Right hindlimb (tissue), 1 donor: ENCODE results near the gene SORL1.
"Not testable (repeated sequence)": the region's sequence is repeated elsewhere in the genome, so short reads cannot be mapped to it uniquely, and the experiment has no call there.

ENCODE experiments used
- DNase-seq: peaks from one replicate; pipeline ENCODE4 v3.0.0-alpha.2; 2018

Gene SORL1

DNA sequence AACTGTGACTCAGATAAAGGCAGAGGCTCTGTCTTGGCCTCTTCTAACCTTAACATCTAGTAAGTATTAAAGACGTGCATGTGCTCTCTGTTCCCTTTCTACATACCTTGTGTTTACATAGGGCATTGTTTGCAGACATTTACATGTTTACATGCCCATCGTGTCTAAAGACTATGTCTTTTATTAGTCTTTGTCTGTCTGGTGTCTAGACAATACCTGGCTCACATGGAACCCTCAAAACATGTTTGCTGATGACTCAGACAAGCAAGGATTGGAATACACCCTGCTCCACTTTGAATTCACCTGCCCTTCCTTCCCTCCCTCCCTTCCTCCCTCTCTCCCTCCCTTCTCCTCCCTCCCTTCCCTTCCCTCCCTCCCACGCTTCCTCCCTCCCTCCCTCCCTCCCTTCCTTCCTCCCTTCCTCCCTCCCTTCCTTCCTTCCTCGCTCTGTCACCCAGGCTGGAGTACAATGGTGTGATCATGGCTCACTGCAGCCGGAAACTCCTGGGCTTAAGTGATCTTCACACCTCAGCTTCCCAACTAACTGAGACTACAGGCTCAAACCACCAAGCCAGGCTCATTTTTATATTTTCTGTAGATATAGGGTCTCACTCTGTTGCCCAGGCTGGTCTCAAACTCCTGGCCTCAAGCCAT, 24.4 kb downstream of the SORL1 start:
- DNase-seq, result no peak

DNA sequence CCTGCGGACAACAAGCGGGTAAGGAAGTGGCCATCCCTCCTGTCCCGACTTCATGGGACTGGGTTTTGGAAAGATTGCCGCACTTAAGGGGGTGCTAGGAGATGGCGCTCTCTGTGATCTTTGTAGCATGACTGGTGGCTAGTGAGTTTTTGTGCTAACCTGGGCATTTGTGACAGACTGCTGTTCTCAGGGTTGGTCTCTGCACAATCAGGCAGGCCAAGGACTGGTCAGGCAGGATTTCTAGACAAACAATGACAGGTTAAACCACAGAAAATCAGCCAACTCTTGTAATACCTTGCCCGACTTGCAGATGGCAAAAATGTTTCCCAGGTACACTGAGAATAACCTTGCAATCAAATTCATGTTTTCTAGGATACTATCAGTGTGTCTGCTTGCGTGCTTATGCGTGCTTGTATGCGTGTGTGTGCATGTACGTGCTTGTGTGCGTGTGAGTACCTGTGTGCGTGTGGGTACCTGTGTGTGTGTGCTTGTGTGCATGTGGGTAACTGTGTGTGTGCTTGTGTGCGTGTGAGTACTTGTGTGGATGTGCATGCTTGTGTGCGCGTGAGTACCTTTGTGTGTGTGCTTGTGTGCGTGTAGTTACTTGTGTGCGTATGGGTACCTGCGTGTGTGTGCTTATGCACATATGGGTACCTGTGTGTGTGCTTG, 26.2 kb downstream of the SORL1 start:
- DNase-seq, result no peak

DNA sequence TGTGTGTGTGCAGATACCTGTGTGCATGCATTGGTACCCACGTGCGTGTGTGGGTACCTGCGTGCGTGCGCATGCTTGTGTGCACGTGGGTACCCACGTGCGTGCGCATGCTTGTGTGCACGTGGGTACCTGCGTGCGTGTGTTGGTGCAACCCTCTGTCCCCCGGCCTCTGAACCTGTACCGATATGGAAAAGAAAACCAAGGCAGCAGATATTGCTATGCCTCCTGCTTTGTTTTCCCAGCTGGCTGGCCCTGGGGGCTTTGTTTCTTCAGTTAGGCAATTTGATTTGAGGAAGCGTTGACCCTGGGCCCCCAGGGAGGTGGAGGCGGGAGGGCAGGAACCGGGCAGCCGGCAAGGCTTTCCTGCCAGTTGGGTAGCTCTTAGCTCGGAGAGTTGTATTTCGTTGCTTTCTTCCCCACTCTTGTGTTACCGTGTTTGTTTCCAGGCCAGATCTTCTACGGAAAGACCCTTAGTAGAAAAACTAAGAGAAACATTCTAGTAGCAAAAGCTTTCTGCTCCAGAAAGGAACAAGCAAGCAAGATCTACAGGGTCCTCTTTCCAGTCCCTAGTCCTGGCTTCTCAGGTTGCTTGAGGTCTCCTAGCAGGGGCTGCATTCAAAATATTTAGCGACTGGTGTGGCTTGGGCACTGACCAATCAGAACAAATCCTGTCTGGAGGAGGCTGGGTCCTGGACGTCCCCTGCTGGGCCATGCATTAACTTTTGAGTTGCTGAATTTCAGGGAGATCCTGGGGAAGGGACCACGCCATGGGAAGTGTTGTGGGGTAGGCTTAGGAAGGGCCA, 27.0 kb downstream of the SORL1 start:
- peak; percentile 28 for DNase-seq

DNA sequence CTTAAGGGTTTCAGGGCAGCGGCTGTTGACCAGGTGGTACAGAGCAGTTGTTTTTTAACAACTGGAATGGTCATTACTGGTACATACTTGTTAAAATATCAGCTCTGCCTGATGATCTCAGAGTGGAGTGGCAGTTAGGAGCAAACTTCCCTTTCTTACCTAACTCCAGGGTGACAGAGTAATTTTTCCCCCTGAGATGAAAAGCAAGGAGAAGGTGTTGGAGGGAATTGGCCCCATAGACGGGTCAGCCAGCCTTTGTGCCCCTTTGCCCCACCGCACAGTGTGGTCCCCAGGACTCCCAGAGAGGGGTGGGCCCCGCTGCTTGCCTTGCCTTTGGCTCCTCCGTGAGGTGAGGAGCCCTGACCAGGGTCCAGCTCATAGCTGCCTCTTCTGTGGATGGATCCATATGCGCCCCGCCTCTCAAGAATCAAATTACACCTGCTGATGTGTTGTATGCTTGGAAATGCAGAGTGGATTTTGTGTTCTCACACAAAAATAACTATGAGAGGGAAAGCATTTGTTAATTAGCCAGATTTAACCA, 27.7 kb downstream of the SORL1 start:
- DNase-seq, result no peak

DNA sequence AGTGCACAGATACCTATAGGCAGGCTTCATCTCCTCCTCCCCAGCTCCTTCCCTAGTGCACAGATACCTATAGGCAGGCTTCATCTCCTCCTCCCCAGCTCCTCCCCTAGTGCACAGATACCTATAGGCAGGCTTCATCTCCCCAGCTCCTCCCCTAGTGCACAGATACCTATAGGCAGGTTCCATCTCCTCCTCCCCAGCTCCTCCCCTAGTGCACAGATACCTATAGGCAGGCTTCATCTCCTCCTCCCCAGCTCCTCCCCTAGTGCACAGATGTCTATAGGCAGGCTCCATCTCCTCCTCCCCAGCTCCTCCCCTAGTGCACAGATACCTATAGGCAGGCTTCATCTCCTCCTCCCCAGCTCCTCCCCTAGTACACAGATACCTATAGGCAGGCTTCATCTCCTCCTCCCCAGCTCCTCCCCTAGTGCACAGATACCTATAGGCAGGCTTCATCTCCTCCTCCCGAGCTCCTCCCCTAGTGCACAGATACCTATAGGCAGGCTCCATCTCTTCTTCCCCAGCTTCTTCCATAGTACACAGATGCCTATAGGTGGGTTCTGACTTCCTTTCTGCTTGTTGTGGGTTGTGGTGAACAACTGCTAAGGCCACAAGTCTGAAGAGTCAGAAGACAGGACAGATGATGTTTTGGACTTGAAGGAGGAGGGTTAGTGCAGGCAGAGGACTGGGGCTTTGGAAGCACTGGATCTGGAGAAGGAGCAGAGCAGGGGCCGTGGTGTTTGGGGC, 29.5 kb downstream of the SORL1 start:
- DNase-seq, result not testable (repeated sequence)

DNA sequence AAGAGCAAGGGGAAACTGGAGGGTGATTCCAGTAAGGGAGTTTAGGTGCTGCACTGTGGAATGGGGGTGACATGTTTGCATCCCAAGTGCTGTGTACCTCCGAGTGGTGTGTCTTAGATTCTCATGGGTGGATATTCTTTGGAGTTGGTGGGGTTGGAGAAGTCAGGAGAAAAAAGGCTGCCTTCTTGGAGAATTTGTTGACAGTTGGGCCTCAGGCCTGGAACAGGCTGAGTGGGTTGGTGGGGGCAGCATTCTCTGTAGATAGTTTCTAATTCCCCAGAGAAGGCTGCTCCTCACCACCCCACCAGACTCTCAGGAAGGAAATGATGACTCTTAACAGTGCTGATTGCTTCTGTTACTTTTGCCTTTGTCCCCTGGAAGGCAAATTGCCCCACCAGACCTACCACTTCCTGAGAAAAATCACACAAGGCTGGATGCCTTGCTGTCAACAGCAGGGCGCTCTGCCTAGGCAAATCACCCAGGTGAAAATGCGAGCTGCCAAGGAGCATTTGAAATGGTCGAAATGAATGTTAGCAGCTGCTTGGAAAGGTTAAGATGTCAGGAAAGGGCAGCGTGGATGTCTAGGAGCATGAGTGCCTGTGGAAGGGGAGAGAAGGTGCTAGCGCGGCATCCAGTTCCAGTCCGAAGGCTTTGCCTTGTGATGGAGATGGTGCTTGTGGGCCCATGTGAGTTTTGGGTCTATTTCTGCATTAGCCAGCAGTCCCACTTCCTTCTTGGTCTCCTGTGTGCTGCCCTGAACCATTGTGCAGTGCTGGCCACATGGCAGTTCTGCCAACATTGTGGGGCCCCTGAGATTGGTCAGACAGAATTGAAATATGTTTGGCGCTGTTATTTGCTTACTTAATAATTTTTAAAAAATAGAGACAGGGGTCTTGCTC, 30.4 kb downstream of the SORL1 start:
- DNase-seq, result no peak

DNA sequence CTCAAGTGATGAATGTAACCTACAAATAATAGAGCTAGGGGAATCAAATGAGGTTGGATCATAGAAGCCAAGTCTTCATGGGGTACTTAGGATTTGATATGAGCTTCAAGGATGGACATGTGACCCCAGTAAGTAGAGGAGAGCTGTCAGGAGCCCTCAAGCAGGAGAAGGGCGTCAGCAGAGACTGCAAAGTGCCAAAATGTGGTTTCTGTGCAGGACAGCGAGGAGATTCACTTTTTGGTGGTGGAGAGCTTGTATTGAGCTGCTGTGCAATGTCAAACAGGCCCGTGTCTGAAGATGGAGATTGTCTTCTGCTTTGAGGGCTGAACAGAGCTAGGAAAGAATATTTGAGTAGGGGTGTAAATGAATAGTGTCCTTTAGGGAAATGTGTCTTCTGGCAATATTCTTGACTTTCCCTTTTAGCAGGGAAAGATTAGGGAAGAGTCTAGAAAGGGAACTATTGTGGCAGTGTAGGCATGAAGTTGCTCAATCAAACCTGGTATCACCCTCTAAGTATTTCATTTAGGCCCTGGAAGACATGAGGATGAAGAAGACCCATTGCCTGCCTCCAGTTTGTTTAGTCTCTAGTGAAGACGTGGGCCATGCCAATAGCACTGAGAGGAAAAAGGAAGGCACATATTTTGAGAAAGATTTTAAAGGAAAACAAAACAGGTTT, 31.8 kb downstream of the SORL1 start:
- DNase-seq, result no peak

DNA sequence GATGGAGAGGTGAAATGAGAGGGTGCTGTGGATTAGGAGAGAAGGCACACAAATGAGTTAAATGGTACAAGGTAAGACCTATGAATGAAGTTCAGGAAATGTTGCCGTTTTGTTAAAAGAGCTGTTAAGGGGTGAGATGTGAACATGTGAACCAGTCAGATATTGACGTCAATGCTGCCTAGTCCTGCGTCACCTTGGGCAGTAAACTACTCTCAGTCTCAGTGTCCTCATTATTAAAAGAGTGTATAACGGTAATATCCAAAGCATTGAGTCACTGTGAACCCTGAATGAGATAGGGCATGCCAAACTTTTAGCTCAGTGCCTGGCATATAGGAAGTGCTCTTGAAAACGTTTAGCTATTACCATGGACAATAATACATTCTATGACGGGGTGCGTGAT, 33.1 kb downstream of the SORL1 start:
- DNase-seq, result no peak

DNA sequence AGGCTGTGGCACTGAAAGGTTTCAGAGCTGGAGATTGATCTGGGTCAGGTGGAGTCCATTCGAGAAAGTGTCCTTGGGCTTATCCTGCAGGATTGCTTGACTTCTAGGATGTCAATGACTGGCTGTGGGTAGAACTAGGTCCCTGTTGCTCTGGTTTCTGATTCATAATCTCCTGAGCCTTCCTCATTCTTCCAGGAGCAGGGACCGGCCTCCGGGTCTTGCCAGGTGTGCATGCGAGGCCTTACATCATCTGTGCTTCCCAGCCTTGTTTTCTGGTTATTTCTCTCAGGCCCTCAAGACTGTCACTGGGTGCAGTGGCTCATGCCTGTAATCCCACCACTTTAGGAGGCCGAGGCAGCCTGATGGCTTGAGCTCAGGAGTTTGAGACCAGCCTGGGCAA, 33.9 kb downstream of the SORL1 start:
- DNase-seq, result no peak

DNA sequence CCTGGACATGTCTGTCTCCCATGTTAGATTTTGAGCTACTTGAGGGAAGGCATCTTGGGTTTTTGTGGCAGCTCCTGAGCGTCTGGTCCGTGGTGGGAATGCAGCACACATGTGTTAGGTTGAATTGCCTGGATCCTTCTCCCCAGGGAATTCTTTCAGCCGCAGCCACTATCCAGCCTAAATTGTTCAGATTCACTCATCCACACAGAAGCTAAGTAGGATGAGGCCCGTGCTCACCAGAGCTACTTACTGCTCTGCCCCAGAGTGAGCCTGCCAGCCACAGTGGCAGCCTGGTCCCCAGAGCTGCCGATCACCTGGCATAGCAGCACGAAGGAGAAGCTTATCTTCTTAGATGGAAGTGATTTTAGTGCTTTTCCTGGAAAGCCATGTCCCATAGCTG, 35.1 kb downstream of the SORL1 start:
- no peak for DNase-seq

DNA sequence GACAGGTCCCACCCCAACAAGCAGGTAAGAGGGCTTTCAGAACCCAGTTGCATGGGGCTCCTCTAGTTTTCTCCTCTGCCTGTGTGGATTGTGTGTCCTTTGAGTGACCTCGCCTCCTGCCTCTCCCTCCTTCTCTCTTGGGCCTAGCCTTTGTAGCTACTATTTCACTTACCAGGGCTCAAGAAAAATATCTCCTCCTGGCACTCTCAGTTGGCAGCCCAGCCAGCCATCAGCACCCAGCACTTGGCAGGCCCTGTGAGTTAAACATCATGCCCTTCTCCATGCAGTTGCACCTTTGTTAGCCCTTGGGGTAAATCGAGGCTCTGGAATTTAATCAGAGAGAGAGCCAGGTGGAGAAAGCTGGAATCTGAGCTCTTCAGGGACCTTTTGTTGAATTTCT, 36.1 kb downstream of the SORL1 start:
- DNase-seq, result no peak

DNA sequence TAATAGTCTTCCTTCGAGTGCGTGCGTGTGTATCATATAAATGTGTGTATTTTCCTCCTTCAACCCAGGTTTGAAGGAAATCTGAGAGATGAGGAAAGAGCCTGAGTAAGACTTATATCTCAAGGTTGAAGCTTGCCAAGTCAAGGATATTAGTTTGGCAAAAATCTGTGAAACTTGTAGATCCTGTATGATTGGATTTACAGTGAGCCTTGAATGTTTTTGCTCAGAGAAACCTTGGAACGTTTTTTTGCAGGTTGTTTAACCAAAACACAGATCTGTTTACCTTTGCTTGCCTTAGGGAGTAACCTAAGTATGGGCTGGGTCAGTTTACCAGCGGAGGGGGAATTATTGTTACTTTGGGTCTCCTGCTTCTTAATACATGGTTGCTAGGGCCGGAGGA, 36.5 kb downstream of the SORL1 start:
- DNase-seq, result no peak

DNA sequence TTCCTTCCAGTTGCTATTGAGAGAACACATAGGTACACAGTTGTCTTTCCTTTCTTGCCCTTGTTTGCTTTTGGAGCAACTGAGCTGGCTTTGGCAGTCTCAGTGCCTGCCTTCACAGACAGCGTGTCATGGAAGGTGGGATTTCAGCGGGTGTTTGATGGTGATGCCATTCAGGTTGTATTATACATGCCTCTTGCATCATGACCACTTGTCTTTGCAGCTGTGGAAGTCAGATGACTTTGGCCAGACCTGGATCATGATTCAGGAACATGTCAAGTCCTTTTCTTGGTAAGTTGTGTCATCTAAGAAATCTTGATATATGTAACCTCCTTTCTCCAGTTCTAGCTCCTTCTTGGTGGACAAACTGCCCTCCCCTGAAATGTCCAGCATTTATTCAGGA, 37.7 kb downstream of the SORL1 start:
- no peak for DNase-seq

DNA sequence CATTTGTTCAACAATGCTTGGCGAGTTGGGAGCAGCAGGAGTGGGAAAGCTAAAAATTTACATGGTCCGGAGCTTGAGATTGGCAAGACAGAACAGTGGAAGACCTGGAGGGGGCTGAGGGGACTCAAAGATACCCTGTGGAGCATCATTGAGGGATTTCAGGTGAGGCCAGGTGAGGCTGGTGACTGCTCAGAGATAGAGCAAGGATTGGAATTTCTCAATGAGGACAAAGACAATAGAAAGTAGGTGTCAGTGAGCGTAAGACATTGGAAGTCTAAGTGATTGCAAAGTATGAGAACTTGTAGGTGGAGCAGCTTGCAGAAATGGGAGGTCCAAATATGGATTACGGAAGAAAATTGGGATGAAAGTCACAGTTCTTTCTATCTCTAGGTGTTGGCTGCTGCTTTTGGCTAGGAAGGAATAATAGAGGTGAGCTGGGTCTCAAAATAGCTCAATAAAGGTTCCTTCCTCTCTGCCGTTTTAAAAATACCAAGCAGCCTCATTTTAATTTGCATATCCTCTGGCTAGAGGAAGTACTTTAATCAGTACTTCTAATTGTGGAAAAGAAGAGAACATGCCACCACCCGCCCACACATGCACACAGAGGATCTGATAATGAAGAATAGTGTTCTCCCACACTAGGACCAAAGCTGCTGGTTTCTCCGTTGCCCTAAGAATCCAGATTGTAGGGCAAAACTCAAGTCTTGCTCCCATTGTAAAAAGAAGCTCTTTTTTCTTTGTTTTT, 42.4 kb downstream of the SORL1 start:
- DNase-seq, result no peak

DNA sequence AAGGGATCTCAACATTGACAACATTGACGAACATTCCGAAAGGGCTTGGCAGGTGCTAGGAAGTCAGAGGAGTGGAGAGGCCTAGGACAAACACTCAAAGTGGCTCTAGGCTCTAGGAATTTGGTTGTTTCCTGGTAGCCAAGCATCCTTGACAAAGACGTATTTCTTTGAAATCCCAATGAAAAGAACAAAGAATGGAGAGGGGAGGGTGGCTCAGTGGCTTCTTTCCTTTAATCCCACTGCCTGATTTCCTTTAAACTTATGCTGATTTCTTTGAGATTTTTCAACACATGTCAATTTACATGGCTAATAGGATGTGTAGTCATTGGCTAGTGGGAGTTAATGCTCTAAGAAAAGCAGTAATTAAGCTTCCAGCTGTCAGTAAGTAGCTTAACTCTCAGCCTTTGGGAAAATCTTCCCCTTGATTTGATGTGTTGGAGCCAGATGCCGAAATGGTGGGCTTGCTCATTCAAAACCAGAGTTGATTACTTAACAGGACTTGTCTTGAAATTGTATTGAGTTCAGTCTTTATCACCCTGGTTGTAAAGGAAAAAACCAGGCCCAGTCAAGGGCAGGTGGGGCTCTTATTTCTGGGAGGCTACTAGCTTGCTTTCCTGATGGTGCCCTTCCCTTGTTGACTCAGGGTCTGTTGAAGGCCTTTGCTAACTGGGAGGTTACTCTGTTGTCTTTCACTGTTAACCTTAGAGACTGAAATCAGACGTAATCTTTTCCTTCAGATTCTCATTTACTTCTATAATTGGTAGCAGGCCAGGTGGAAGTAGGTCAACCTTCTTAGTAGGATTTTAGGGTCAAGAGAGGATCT, 45.3 kb downstream of the SORL1 start:
- no peak for DNase-seq

DNA sequence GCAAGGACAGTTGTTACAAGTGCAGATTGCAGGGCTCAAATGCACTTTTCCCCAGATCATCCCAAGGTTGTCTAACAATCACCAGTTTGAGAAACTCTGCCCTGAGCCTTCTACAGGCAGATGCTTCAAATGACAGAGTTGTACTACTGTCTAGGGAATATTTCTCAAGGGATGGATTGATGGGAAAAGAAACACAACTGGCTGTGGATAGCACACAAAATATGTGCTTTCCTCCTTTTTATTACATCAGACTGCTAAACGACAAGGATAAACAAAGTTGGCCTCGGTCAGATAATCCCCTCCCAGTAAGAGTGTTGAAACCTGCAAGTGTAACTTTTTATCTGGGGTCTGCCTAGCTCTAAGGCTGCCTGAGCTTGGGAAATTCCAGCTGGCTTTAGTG, 47.3 kb downstream of the SORL1 start:
- DNase-seq, result no peak

DNA sequence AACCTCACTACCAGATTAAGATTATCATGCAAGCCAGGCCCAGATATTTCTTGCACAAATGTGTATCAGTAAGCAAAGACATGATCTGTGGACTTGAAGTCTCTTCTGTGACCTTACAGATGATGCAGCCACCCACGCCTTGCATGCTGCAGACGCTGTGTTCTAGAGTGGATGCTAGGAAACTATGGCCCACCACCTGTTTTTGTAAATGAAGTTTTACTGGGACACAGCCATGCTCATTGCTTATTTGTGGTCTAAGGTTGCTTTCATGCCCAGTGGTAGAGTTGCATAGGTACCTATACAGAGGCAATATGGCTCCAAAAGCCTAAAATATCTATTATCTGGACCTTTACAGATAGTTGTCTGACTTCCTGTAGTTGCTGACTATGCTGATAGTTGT, 48.2 kb downstream of the SORL1 start:
- DNase-seq, result no peak

DNA sequence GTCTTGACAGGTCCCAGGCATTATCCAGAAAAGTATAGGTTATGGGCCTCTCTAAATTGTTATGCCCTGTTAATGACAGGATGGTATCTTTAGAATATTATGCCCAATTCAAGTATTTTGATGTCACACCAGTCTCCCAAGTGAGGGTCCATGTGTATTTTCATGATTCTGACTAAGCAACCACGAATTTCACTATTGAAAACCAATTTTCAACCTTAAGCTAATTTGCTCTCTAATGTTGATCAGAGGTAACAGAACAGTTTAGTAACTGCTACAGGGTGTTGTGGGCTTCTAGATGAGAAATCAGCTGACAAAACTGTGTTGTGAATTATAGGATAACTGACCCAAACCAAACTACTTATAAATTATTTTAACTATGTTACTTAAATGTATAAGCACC, 48.6 kb downstream of the SORL1 start:
- no peak for DNase-seq

DNA sequence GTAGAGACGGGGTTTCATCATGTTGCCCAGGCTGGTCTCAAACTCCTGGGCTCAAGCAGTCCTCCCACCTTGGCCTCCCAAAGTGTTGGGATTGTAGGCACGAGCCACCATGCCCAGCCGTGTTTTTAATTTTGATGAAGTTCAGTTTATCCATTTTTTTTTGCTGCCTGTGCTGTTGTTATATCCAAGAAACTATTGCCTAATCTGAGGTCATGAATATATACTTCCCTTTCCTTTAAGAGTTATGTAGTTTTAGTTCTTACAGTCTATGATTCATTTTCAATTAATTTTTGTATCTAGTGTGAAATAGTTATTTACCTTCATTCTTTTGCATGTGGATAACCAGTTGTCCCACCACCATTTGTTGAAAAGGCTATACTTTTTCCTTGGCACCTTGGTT, 50.9 kb downstream of the SORL1 start:
- DNase-seq, result no peak

DNA sequence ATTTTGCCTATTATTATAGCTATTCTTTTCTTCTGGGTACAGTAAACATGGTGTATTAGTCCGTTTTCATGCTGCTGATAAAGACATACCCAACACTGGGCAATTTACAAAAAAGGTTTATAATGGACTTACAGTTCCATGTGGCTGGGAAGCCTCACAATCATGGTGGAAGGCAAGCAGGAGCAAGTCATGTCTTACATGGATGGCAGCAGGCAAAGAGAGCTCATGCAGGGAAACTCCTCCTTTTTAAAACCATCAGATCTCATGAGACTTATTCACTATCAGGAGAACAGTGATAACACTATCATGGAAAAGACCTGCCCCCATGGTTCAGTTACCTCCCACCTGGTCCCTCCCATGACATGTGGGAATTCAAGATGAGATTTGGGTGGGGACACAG, 54.1 kb downstream of the SORL1 start:
- not testable (repeated sequence) for DNase-seq
